ENCODE results near the gene MOCS1. TPM values are rescaled to one million over a fixed set of nuclear protein-coding genes. Genes with fewer than 3 reads are reported as not detected.

Gene MOCS1
- total RNA-seq, 1 donor from 2014 or later: 15.9 TPM

DNA sequence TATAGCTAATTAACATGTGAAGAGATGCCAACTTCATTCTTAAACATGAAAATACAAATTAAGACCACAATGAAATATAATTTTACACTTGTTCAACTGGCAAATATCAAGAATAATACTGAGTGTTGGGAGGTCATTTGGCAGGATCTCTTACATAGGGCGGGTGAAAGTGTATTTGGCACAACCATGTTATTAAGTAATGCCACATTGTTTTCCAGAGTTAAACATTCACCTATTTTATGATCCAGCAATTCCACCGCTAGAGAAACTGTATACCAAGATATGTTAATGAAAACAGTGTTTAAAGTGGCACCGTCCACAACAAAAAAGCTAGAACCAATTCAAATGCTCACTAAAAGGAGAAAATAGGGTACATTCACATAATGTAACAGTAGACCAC lies 14.1 kb downstream of the MOCS1 start:
- H3K36me3 Mint-ChIP-seq (ENCODE audit: insufficient read depth): peaks cover 23% of the 10 kb centered on the region

DNA sequence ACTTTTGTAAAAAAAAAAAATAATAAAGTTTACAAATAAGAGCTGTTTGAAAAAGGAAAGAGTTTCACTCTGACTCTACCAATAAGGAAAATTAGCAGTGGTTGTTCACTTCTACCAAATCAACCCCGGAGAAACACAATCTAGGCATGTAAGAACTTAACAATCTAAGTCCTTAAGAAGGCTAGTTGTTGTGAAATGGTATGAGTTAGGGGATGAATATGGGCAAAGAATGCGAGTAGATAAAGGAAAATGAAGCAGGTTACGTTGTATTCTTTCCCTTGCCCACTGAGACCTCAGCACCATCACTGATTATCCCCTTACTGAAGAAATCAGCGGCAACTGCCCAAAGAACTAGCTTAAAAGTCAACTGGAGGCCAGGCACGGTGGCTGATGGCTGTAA lies 15.4 kb downstream of the MOCS1 start:
- no peak for DNase-seq (ENCODE audit: low spot score, unreplicated experiment)
- no peak overlapping the region for H3K27ac Mint-ChIP-seq
- H3K4me3 Mint-ChIP-seq (ENCODE audit: low read depth): no peak overlapping the region
- TF ChIP-seq, protein P1, sequence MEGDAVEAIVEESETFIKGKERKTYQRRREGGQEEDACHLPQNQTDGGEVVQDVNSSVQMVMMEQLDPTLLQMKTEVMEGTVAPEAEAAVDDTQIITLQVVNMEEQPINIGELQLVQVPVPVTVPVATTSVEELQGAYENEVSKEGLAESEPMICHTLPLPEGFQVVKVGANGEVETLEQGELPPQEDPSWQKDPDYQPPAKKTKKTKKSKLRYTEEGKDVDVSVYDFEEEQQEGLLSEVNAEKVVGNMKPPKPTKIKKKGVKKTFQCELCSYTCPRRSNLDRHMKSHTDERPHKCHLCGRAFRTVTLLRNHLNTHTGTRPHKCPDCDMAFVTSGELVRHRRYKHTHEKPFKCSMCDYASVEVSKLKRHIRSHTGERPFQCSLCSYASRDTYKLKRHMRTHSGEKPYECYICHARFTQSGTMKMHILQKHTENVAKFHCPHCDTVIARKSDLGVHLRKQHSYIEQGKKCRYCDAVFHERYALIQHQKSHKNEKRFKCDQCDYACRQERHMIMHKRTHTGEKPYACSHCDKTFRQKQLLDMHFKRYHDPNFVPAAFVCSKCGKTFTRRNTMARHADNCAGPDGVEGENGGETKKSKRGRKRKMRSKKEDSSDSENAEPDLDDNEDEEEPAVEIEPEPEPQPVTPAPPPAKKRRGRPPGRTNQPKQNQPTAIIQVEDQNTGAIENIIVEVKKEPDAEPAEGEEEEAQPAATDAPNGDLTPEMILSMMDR (IDR thresholded peaks at IDR 0.05; ENCODE audit: unreplicated experiment): no peak
- H3K4me1 Mint-ChIP-seq (ENCODE audit: low read depth): peaks cover 16% of the 10 kb centered on the region
- peaks cover 4% of the 10 kb centered on the region for H3K27me3 Mint-ChIP-seq
- H3K9me3 Mint-ChIP-seq (ENCODE audit: low read depth): no peaks in the 10 kb centered on the region
- peaks cover 22% of the 10 kb centered on the region for H3K36me3 Mint-ChIP-seq (ENCODE audit: insufficient read depth)

More for the DNA sequence above, 14.1 kb downstream of the MOCS1 start:
- Mint-ChIP-seq H3K4me1 (ENCODE audit: low read depth) (peaks cover 16% of the 10 kb centered on the region), H3K9me3 (ENCODE audit: low read depth) (no peaks in the 10 kb centered on the region), H3K4me3 (ENCODE audit: low read depth) (no peak overlapping the region), H3K27ac (no peak overlapping the region), H3K27me3 (peaks cover 4% of the 10 kb centered on the region)
- DNase-seq (ENCODE audit: low spot score, unreplicated experiment): no peak
- TF ChIP-seq, protein P1 (IDR thresholded peaks at IDR 0.05; ENCODE audit: unreplicated experiment): no peak

DNA sequence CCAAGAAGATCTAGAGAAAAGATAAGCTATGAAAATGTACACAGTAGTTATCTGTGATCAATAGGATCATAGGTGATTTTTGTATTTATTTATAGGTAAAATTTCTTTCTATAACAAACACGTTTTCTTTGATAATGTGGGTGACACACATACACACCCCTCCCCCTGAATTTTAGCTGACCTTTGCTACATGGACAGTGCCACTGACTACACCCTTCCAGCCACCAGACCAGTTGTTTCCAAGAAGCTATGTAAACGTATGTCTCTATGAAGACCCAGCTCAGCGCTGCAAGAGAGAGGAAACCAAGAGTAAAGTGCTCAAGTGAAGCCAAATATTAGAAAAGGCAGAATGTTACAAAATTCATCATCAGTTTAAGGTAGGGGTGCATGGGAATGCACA lies 16.3 kb downstream of the MOCS1 start:
- TF ChIP-seq, protein P1 (IDR thresholded peaks at IDR 0.05; ENCODE audit: unreplicated experiment): no peak
- Mint-ChIP-seq H3K9me3 (ENCODE audit: low read depth) (no peaks in the 10 kb centered on the region), H3K27ac (peak overlapping the region; percentile 1), H3K4me3 (ENCODE audit: low read depth) (no peak overlapping the region), H3K4me1 (ENCODE audit: low read depth) (peaks cover 16% of the 10 kb centered on the region), H3K36me3 (ENCODE audit: insufficient read depth) (peaks cover 22% of the 10 kb centered on the region), H3K27me3 (peaks cover 4% of the 10 kb centered on the region)
- no peak for DNase-seq (ENCODE audit: low spot score, unreplicated experiment)

DNA sequence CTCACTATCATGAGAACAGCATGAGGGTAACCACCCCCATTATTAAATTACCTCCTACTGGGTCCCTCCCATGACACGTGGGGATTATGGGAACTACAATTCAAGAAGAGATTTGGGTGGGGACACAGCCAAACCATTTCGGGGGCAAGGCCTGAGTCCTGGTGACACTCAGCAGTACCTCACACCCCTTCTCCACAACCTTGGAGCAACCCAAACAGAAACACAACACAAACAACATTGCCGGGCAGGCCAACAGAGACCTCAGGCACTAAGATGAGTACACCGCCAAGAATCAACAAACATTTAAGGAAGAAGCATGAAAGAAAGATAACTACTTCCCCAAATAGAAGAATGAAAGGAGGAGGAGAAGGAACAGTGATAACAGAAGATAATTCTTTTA lies 16.9 kb downstream of the MOCS1 start:
- Mint-ChIP-seq H3K9me3 (ENCODE audit: low read depth) (no peaks in the 10 kb centered on the region), H3K27ac (peak overlapping the region; percentile 54), H3K27me3 (peaks cover 4% of the 10 kb centered on the region), H3K36me3 (ENCODE audit: insufficient read depth) (peaks cover 22% of the 10 kb centered on the region), H3K4me1 (ENCODE audit: low read depth) (peaks cover 16% of the 10 kb centered on the region), H3K4me3 (ENCODE audit: low read depth) (no peak overlapping the region)
- TF ChIP-seq, protein P1 (IDR thresholded peaks at IDR 0.05; ENCODE audit: unreplicated experiment): no peak
- no peak for DNase-seq (ENCODE audit: low spot score, unreplicated experiment)

DNA sequence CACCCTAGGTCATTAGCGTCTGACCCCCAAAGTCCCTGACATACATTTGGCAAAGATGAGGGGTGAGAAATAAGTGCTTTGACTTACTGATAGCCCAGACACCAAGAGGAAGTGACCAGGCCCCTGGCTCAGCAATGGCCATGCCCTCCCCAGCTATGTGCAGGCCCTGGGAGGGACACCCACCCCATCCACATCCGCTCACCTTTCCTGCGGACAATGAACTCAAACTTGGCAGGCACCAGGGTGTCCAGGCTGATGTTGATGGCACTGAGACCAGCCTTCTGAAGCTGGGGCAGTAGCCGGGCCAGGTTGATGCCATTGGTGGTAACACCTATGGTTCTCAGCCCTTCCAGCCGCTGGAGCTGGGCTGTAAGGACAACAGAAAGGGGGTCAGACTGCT lies 18.4 kb downstream of the MOCS1 start:
- DNase-seq (ENCODE audit: low spot score, unreplicated experiment): no peak
- Mint-ChIP-seq H3K4me3 (ENCODE audit: low read depth) (no peak overlapping the region), H3K27ac (no peak overlapping the region), H3K36me3 (ENCODE audit: insufficient read depth) (peaks cover 14% of the 10 kb centered on the region), H3K4me1 (ENCODE audit: low read depth) (peaks cover 16% of the 10 kb centered on the region), H3K9me3 (ENCODE audit: low read depth) (no peaks in the 10 kb centered on the region), H3K27me3 (peaks cover 4% of the 10 kb centered on the region)
- TF ChIP-seq, protein P1 (IDR thresholded peaks at IDR 0.05; ENCODE audit: unreplicated experiment): no peak
